A549 (cell line): Measurements from ENCODE around the gene GDF7.
A peak's percentile ranks its signal among the peaks of the same experiment; 100 is the strongest.

Source experiments
- CBX8 ChIP-seq: fragments of 200-600 bp; sonication (generic); IDR thresholded peaks from 2 replicates; pipeline ENCODE4 v1.6.1; 2016
- CTCF ChIP-seq: fragments of >200 bp; sonication (Bioruptor Twin); formaldehyde crosslinking; IDR thresholded peaks from 3 replicates; pipeline ENCODE4 v1.5.1; 2016
- ELK1 ChIP-seq: fragments of 150-350 bp; IDR thresholded peaks from 2 replicates; pipeline ENCODE4 v1.6.1; 2014; ENCODE audit warnings: low read depth, mild to moderate bottlenecking, low read length
- JUN ChIP-seq, 2 experiments: fragments of >200 bp; sonication (Bioruptor Twin); formaldehyde crosslinking; IDR thresholded peaks; 2 replicates in 1 of 2; 3 replicates in 1 of 2; pipeline ENCODE4 v1.6.1; 2016 to 2017
- RCOR1 ChIP-seq: fragments of 150-350 bp; IDR thresholded peaks from 2 replicates; pipeline ENCODE4 v1.6.1; 2014; ENCODE audit warnings: antibody characterized with exemption, low read length, low read depth
- RFX5 ChIP-seq: fragments of 450-650 bp; IDR thresholded peaks from 2 replicates; pipeline ENCODE4 v1.7.1; 2014; ENCODE audit warnings: antibody characterized with exemption, mild to moderate bottlenecking, moderate library complexity
- TP53 ChIP-seq: fragments of 250-450 bp; sonication (Bioruptor Pico); IDR thresholded peaks from 2 replicates; pipeline ENCODE4 v1.5.0; 2021; ENCODE audit warnings: mild to moderate bottlenecking, moderate library complexity
- TF ChIP-seq, protein P1 (sequence below): IDR thresholded peaks from 2 replicates; pipeline ENCODE4 v1.6.1; 2012

DNA sequence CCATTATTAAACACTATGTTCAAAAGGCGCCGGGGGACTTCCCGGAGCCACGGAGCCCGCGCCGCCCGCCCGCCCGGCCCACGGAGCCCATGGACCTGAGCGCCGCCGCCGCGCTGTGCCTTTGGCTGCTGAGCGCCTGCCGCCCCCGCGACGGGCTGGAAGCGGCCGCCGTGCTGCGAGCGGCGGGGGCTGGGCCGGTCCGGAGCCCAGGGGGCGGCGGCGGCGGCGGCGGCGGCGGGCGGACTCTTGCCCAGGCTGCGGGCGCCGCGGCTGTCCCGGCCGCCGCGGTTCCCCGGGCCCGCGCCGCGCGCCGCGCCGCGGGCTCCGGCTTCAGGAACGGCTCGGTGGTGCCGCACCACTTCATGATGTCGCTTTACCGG, 197 bp downstream of the GDF7 start:
- 0 out of 3 replicates have a peak, but pooled peaks have one; percentile 26 for TF ChIP-seq CTCF
- TF ChIP-seq, protein P1, sequence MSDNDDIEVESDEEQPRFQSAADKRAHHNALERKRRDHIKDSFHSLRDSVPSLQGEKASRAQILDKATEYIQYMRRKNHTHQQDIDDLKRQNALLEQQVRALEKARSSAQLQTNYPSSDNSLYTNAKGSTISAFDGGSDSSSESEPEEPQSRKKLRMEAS = no peak
- no peak for TF ChIP-seq CBX8
- TF ChIP-seq RCOR1 = no peak
- TF ChIP-seq ELK1 = no peak
- TF ChIP-seq TP53 = no peak
- no peak for TF ChIP-seq JUN (IDR thresholded peaks at IDR 0.05)
- TF ChIP-seq RFX5 = no peak
